ENCODE results near the gene AQP12B. TPM values are rescaled to one million over a fixed set of nuclear protein-coding genes. Genes with fewer than 3 reads are reported as not detected.
A peak's percentile ranks its signal among the peaks of the same experiment; 100 is the strongest.

The AQP12B gene
- total and polyA plus RNA-seq, 2 of the 8 experiments (the other 6 are each of a cell fraction or from before 2014, with no cell fraction given): not detected

DNA sequence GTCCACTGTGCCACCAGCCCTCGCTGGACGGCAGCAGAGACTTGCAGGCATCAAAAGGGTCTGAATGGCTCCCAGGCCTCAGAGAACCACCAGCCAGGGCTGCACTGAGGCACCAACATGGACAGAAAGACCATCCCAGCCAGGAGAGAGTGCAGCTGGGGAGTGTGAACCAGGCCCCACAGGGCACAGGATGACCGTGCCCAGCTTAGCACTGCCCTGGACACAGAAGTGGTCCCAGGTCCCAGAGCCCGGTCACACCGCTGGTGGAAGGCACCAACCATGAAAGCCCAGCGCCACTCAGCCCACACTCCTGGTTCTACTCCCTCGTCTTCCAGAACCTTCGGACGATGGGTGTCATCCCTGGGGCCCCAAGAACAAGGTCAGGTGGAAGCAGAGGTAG lies 29.4 kb upstream of the AQP12B start:
- DNase-seq (ENCODE audit: low read depth in 1 of 2, low spot score in 2 of 2) (no peak), FAIRE-seq (no peak)
- H2BK15ac ChIP-seq (ENCODE audit: low read length): no peak overlapping the region
- peaks cover 6 to 9% of the 10 kb centered on the region in 2 experiments for H4K20me1 ChIP-seq (replicated peaks in 1 of 2; ENCODE audit: control insufficient read depth in 1 of 2, insufficient read depth in 2 of 2, low read length in 2 of 2)
- no peak overlapping the region for H2AK5ac ChIP-seq (ENCODE audit: low read depth, low read length)
- H3K4me2 ChIP-seq (ENCODE audit: insufficient read depth in 1 of 2, low read depth in 2 of 2, low read length in 2 of 2): no peak overlapping the region
- H3K36me3 ChIP-seq (ENCODE audit: control insufficient read depth in 2 of 4, insufficient read depth in 4 of 4, low read length in 3 of 4): peaks cover 2 to 13% (median 2%) of the 10 kb centered on the region in 4 experiments; a peak in 5 of 8 replicates
- H3K14ac ChIP-seq (ENCODE audit: insufficient read length): no peak overlapping the region
- H3K4me1 ChIP-seq (replicated peaks in 1 of 4; ENCODE audit: control insufficient read depth in 3 of 4, insufficient read depth in 4 of 4, low read length in 3 of 4): no peaks in the 10 kb centered on the region; a peak in 2 of 7 replicates
- no peak overlapping the region for H3K18ac ChIP-seq (ENCODE audit: extremely low read depth, low read length)
- POLR2A ChIA-PET (ENCODE audit: partially characterized antibody): interaction anchor here (0.6 to 1.6 kb wide), 5 partner anchors 9 to 49 kb away, joined by 3 to 7 read pairs (median 5); no protein-coding TSS in a partner anchor
- H3K23ac ChIP-seq (ENCODE audit: insufficient read length): no peak overlapping the region
- no peak overlapping the region for H3K56ac ChIP-seq (replicated peaks; ENCODE audit: insufficient read length, low read depth, low read length)
- H2AFZ ChIP-seq (ENCODE audit: low read length): no peak overlapping the region
- no peak overlapping the region for H3K4ac ChIP-seq (replicated peaks; ENCODE audit: insufficient read length, low read depth, low read length)
- no peak overlapping the region for H3K27ac ChIP-seq (ENCODE audit: low read depth, low read length)
- H4K91ac ChIP-seq (replicated peaks; ENCODE audit: insufficient read length, low read length): no peak overlapping the region
- H3K23me2 ChIP-seq (ENCODE audit: low read depth, low read length): no peaks in the 10 kb centered on the region
- CTCF ChIA-PET (ENCODE audit: partially characterized antibody): interaction anchor here (1.0 kb wide), 1 partner anchor 71 kb away, joined by 3 read pairs; no protein-coding TSS in a partner anchor
- H3K27me3 ChIP-seq (replicated peaks in 1 of 4; ENCODE audit: control insufficient read depth in 3 of 4, extremely low read depth in 1 of 4, insufficient read depth in 3 of 4, low read length in 3 of 4): no peaks in the 10 kb centered on the region
- WGBS, 2 experiments (ENCODE audit: extremely low coverage in 1 of 2, insufficient coverage in 1 of 2, insufficient read length in 1 of 2, insufficient replicate concordance in 2 of 2, low coverage in 1 of 2, low lambda C conversion rate in 2 of 2, missing lambda C conversion rate in 1 of 2): 96% methylated on average over 9 of the region's 9 CpGs; no CpG with 5 or more reads in 1 of the 2 experiments
- no peak overlapping the region for H2BK120ac ChIP-seq (replicated peaks; ENCODE audit: low read depth, low read length)
- no peak overlapping the region for H4K5ac ChIP-seq (ENCODE audit: insufficient read length, low read depth, low read length)
- no peak overlapping the region for H3K9ac ChIP-seq (replicated peaks in 1 of 4; ENCODE audit: extremely low read depth in 1 of 4, low read depth in 3 of 4, low read length in 3 of 4)
- H2BK5ac ChIP-seq (ENCODE audit: low read depth, low read length): no peak overlapping the region
- no peaks in the 10 kb centered on the region for H3K9me3 ChIP-seq (ENCODE audit: insufficient read depth in 2 of 2, low read depth in 1 of 2, low read length in 1 of 2)
- no peak overlapping the region for H2BK12ac ChIP-seq (ENCODE audit: low read depth, low read length)
- no peak overlapping the region for H4K8ac ChIP-seq (ENCODE audit: extremely low read depth, insufficient read depth, low read length)
- H3K79me1 ChIP-seq (ENCODE audit: low read depth, low read length): no peaks in the 10 kb centered on the region
- H3K4me3 ChIP-seq (ENCODE audit: extremely low read depth in 1 of 4, insufficient read depth in 2 of 4, low read depth in 3 of 4, low read length in 4 of 4): no peak overlapping the region
- TF ChIP-seq, protein P1, sequence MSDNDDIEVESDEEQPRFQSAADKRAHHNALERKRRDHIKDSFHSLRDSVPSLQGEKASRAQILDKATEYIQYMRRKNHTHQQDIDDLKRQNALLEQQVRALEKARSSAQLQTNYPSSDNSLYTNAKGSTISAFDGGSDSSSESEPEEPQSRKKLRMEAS (IDR thresholded peaks at IDR 0.05): no peak
- no peak for TF ChIP-seq RAD21 (IDR thresholded peaks at IDR 0.05 in 1 of 2, conservative IDR thresholded peaks at IDR 0.05 in 1 of 2; ENCODE audit: low read depth in 2 of 2, low read length in 2 of 2)
- no peak for TF ChIP-seq RFX5 (IDR thresholded peaks at IDR 0.05; ENCODE audit: borderline replicate concordance, low read depth, low read length)
- TF ChIP-seq PHF8 (conservative IDR thresholded peaks at IDR 0.05; ENCODE audit: low read depth, low read length): no peak
- no peak for TF ChIP-seq BRCA1 (IDR thresholded peaks at IDR 0.05; ENCODE audit: low read depth, low read length)
- TF ChIP-seq POLR2AphosphoS5 (IDR thresholded peaks at IDR 0.05; ENCODE audit: low read depth, low read length): 0 out of 2 replicates have a peak, but pooled peaks have one; percentile 18
- TF ChIP-seq, protein P2, sequence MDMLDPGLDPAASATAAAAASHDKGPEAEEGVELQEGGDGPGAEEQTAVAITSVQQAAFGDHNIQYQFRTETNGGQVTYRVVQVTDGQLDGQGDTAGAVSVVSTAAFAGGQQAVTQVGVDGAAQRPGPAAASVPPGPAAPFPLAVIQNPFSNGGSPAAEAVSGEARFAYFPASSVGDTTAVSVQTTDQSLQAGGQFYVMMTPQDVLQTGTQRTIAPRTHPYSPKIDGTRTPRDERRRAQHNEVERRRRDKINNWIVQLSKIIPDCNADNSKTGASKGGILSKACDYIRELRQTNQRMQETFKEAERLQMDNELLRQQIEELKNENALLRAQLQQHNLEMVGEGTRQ (IDR thresholded peaks at IDR 0.05; ENCODE audit: low read length): no peak
- peak in 1 of 2 experiments; percentile 33; a peak in 1 of 3 replicates for TF ChIP-seq POLR2A (IDR thresholded peaks at IDR 0.05; ENCODE audit: control extremely low read depth in 1 of 2, low read depth in 2 of 2, low read length in 2 of 2)
- H3K79me2 ChIP-seq (ENCODE audit: control insufficient read depth in 1 of 2, insufficient read depth in 2 of 2, low read length in 2 of 2): no peaks in the 10 kb centered on the region
- H2BK20ac ChIP-seq (ENCODE audit: low read length): no peak overlapping the region
